A673 (cell line): Measurements from ENCODE around the gene MTHFD1L. TPM values are rescaled to one million over a fixed set of nuclear protein-coding genes. Genes with fewer than 3 reads are reported as not detected.

Experiments used
- BruUV-seq: library from RNA; stranded (reverse); fragments of 400-500 nt; replicated peaks from 2 replicates; lab custom pipeline; 2021; lab: Mats Ljungman, UMichigan
- CTCF ChIA-PET: fragments of 300-600 bp; sonication (Branson Sonifier 250); formaldehyde crosslinking; loops from one replicate; lab custom pipeline; 2022; ENCODE audit warnings: antibody characterized with exemption; lab: Charles Lee
- POLR2A ChIA-PET: fragments of 300-600 bp; sonication (Branson Sonifier 250); formaldehyde crosslinking; loops from one replicate; lab custom pipeline; 2022; ENCODE audit warnings: antibody characterized with exemption; ENCODE audit not compliant: low non-redundant PET; lab: Charles Lee
- DNase-seq: peaks from one replicate; pipeline ENCODE4 v3.0.0-alpha.2; 2015; ENCODE audit warnings: low spot score
- H3K27ac ChIP-seq: fragments of 200-600 bp; sonication (generic); 2 replicates; pipeline ENCODE4 v1.5.1; 2016; ENCODE audit warnings: mixed run types, low read depth, mild to moderate bottlenecking, mixed read lengths, antibody characterized with exemption, low read length; ENCODE audit not compliant: poor library complexity, severe bottlenecking
- H3K27me3 ChIP-seq: fragments of 200-600 bp; sonication (generic); replicated peaks from 2 replicates; pipeline ENCODE4 v1.6.1; 2017; ENCODE audit warnings: mixed run types, low read depth, mild to moderate bottlenecking, mixed read lengths, antibody characterized with exemption, low read length; ENCODE audit not compliant: insufficient read depth, poor library complexity
- H3K36me3 ChIP-seq: fragments of 200-600 bp; sonication (generic); 2 replicates; pipeline ENCODE4 v1.6.1; 2016; ENCODE audit warnings: mixed run types, mild to moderate bottlenecking, mixed read lengths, antibody characterized with exemption, low read length; ENCODE audit not compliant: insufficient read depth, poor library complexity, severe bottlenecking
- H3K4me1 ChIP-seq: fragments of 200-600 bp; sonication (generic); 2 replicates; pipeline ENCODE4 v1.6.1; 2017; ENCODE audit warnings: mixed run types, mild to moderate bottlenecking, mixed read lengths, antibody characterized with exemption, low read length; ENCODE audit not compliant: insufficient read depth, poor library complexity, severe bottlenecking
- H3K4me3 ChIP-seq: fragments of 200-600 bp; sonication (generic); 2 replicates; pipeline ENCODE4 v1.5.1; 2016; ENCODE audit warnings: low read depth, mixed run types, mild to moderate bottlenecking, mixed read lengths, low read length; ENCODE audit not compliant: poor library complexity, severe bottlenecking
- H3K9me3 ChIP-seq: fragments of 200-600 bp; sonication (generic); 2 replicates; pipeline ENCODE4 v1.6.1; 2016; ENCODE audit warnings: mixed run types, low read depth, mild to moderate bottlenecking, mixed read lengths, antibody characterized with exemption, low read length; ENCODE audit not compliant: poor library complexity, severe bottlenecking
- CTCF ChIP-seq: fragments of 300-800, 200-600 bp; sonication (generic); conservative IDR thresholded peaks from 2 replicates; pipeline ENCODE4 v1.5.1; 2017; ENCODE audit warnings: low read depth, mild to moderate bottlenecking, antibody characterized with exemption, low read length, moderate library complexity, mixed read lengths
- EZH2 ChIP-seq: fragments of 200-600 bp; sonication (generic); IDR thresholded peaks from 2 replicates; pipeline ENCODE4 v1.6.1; 2017; ENCODE audit warnings: borderline replicate concordance, low read depth, mild to moderate bottlenecking, mixed read lengths, antibody characterized with exemption, low read length; ENCODE audit not compliant: poor library complexity, severe bottlenecking
- intact Hi-C: fragments of 100-400 bp; cut with micrococcal nuclease; formaldehyde crosslinking; loops from one replicate; pipeline ENCODE4 v1.10.0; 2022; ENCODE audit not compliant: unreplicated experiment
- total RNA-seq: library from RNA; stranded (reverse); gene quantifications from 2 replicates; pipeline ENCODE4 v1.2.3, GENCODE V29; 2021

MTHFD1L gene
- total RNA-seq, 1 experiment from 2014 or later, result 78.7 TPM

- no TSS peak for BruUV-seq
- DNase-seq, result no peak
- no peaks in the 10 kb centered on the region for H3K27me3 ChIP-seq
- ChIA-PET POLR2A (no interaction called here), CTCF (no interaction called here)
- H3K9me3 ChIP-seq, result no peaks in the 10 kb centered on the region
- no peak overlapping the region for H3K4me3 ChIP-seq
- intact Hi-C loops, result no loop called here
- H3K36me3 ChIP-seq, result peaks cover 4% of the 10 kb centered on the region
- H3K27ac ChIP-seq, result no peak overlapping the region
- TF ChIP-seq CTCF (no peak), EZH2 (no peak)
- H3K4me1 ChIP-seq, result no peaks in the 10 kb centered on the region
These were observed 122.5 kb downstream of the MTHFD1L start for GRCh38 chr6:150987855-150988464.

GRCh38 chr6:150991487-150991886 is 126.0 kb downstream of the MTHFD1L start:
- Histone ChIP-seq H3K4me1 (no peaks in the 10 kb centered on the region), H3K27ac (no peak overlapping the region), H3K9me3 (no peaks in the 10 kb centered on the region), H3K4me3 (no peak overlapping the region), H3K36me3 (no peaks in the 10 kb centered on the region), H3K27me3 (no peaks in the 10 kb centered on the region)
- TF ChIP-seq EZH2 (no peak), CTCF (no peak)
- BruUV-seq, result no TSS peak
- ChIA-PET POLR2A (no interaction called here), CTCF (no interaction called here)
- DNase-seq, result no peak
- intact Hi-C loops, result no loop called here

- no TSS peak for BruUV-seq
These were observed 126.8 kb downstream of the MTHFD1L start for GRCh38 chr6:150992262-150992661.

More at GRCh38 chr6:150992262-150992661, 126.8 kb downstream of the MTHFD1L start:
- ChIA-PET POLR2A (no interaction called here), CTCF (no interaction called here)
- no peaks in the 10 kb centered on the region for H3K9me3 ChIP-seq
- no peaks in the 10 kb centered on the region for H3K27me3 ChIP-seq
- no peak for DNase-seq
- H3K4me3 ChIP-seq, result no peak overlapping the region
- TF ChIP-seq EZH2 (no peak), CTCF (no peak)
- no peaks in the 10 kb centered on the region for H3K36me3 ChIP-seq
- intact Hi-C loops, result no loop called here
- no peaks in the 10 kb centered on the region for H3K4me1 ChIP-seq
- no peak overlapping the region for H3K27ac ChIP-seq
